Panc1 (cell line): ENCODE results near the gene KMO. TPM values are rescaled to one million over a fixed set of nuclear protein-coding genes. Genes with fewer than 3 reads are reported as not detected.

Experiments used
- ATAC-seq: fragments of 200-7000 bp; cut with Tn5 transposase; 2 replicates; pipeline ENCODE4 v1.9.1; 2020; ENCODE audit warnings: mild to moderate bottlenecking, moderate library complexity
- BruUV-seq: library from RNA; stranded (reverse); fragments of 400-500 nt; replicated peaks from 2 replicates; lab custom pipeline; 2021; lab: Mats Ljungman, UMichigan
- CTCF ChIA-PET: fragments of 300-600 bp; sonication (Branson Sonifier 250); formaldehyde crosslinking; loops from one replicate; lab custom pipeline; 2022; ENCODE audit warnings: antibody characterized with exemption; lab: Charles Lee
- POLR2A ChIA-PET: fragments of 300-600 bp; sonication (Branson Sonifier 250); formaldehyde crosslinking; loops from one replicate; lab custom pipeline; 2022; ENCODE audit warnings: antibody characterized with exemption; lab: Charles Lee
- DNase-seq: peaks from one replicate; pipeline ENCODE4 v3.0.0-alpha.2; 2010; ENCODE audit warnings: low read depth, low spot score
- H3K27ac ChIP-seq: 2 replicates; pipeline ENCODE4 v1.5.1; 2011; ENCODE audit warnings: mild to moderate bottlenecking, low read length, inconsistent platforms
- H3K27me3 ChIP-seq: fragments of 200-500 bp; sonication (Bioruptor generic); 2 replicates; pipeline ENCODE4 v1.6.0; 2014; ENCODE audit warnings: low read length, inconsistent platforms; ENCODE audit not compliant: control insufficient read depth, insufficient read depth
- H3K36me3 ChIP-seq: fragments of 200-500 bp; sonication (Bioruptor generic); 2 replicates; pipeline ENCODE4 v1.5.1; 2014; ENCODE audit warnings: inconsistent platforms, mild to moderate bottlenecking, low read length, moderate library complexity; ENCODE audit not compliant: control insufficient read depth, insufficient read depth
- H3K4me1 ChIP-seq: 2 replicates; pipeline ENCODE4 v1.5.1; 2011; ENCODE audit warnings: inconsistent platforms, mild to moderate bottlenecking, low read length, moderate library complexity; ENCODE audit not compliant: control insufficient read depth, insufficient read depth
- H3K4me3 ChIP-seq, 2 experiments: 2 replicates each; pipeline ENCODE4 v1.5.1; 2011 to 2012; ENCODE audit warnings: low read depth in 2 of 2, low read length in 2 of 2, mild to moderate bottlenecking in 2 of 2, inconsistent platforms in 1 of 2, moderate library complexity in 1 of 2
- H3K9me3 ChIP-seq: fragments of 200-500 bp; sonication (Bioruptor generic); 2 replicates; pipeline ENCODE4 v1.5.1; 2014; ENCODE audit warnings: low read depth, mild to moderate bottlenecking, inconsistent platforms, low read length, moderate library complexity; ENCODE audit not compliant: control insufficient read depth, insufficient read depth
- CTCF ChIP-seq: fragments of 450-650 bp; IDR thresholded peaks from 2 replicates; pipeline ENCODE4 v1.5.1; 2017; ENCODE audit warnings: mild to moderate bottlenecking
- POLR2AphosphoS5 ChIP-seq: IDR thresholded peaks from 2 replicates; pipeline ENCODE4 v1.6.1; 2012; ENCODE audit warnings: mild to moderate bottlenecking, low read depth, low read length, moderate library complexity
- SIN3A ChIP-seq: IDR thresholded peaks from 2 replicates; pipeline ENCODE4 v1.6.1; 2012; ENCODE audit warnings: low read depth, mild to moderate bottlenecking, low read length, moderate library complexity, borderline replicate concordance; ENCODE audit not compliant: insufficient read depth
- TCF7L2 ChIP-seq: IDR thresholded peaks from 2 replicates; pipeline ENCODE4 v1.6.1; 2011; ENCODE audit warnings: mild to moderate bottlenecking, low read depth, low read length, inconsistent platforms
- in situ Hi-C: cut with HindIII; loops from 2 replicates; pipeline ENCODE4 v1.10.0; 2016; ENCODE audit warnings: low sequenced_read_pairs, low pct_unique_long_range_greater_than_20kb
- intact Hi-C: fragments of 100-400 bp; cut with micrococcal nuclease; formaldehyde crosslinking; loops from one replicate; pipeline ENCODE4 v1.10.0; 2022; ENCODE audit not compliant: unreplicated experiment
- total RNA-seq: library from RNA; stranded (reverse); gene quantifications from one replicate; pipeline ENCODE4 v1.2.1, GENCODE V29; 2021; ENCODE audit not compliant: unreplicated experiment
- TF ChIP-seq, protein P1 (sequence below), 2 experiments: IDR thresholded peaks; 2 replicates each; pipeline ENCODE4 v1.6.1; 2011 to 2012; ENCODE audit warnings: low read depth in 2 of 2, control low read depth in 1 of 2, low read length in 1 of 2, mild to moderate bottlenecking in 1 of 2, moderate library complexity in 1 of 2; ENCODE audit not compliant: insufficient read depth in 1 of 2

KMO gene
- total RNA-seq, 1 experiment from 2014 or later: 1.8 TPM

DNA sequence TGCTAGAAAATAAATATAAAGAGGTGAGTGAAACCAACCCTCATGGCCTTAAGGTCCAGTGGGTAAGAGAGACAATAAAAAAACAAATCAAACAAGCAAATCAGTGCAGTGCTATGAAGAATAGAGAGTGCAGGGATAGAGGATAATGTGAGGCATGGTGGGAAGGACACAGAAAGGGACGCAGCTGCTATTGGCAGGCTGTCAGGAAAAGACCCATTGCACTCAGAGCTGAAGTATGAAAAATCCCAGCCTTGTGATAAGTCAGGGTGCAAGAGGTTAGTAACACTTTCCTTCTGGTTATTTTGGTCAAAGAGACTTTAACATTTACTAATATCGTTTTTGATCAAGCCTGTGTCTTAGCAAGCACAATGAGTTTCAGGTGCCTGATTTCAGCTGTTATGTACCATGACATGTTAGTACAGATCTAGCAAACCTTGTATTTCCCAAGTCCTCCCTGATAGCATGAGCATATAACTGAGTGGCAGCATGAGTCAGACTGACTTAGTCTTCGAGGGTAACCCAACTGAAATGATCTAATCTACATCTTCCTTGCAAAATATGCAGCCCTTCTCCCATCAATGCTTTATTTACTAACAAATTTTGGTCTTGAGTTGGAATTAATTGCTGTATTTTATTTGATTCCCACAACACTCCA, 76.3 kb downstream of the KMO start:
- Histone ChIP-seq H3K27ac (peak overlapping the region; percentile 93), H3K27me3 (no peaks in the 10 kb centered on the region), H3K9me3 (no peaks in the 10 kb centered on the region), H3K4me1 (peaks cover 54% of the 10 kb centered on the region), H3K36me3 (no peaks in the 10 kb centered on the region), H3K4me3 (no peak overlapping the region)
- ATAC-seq: peak; percentile 32; the same call in 1 of the 2 replicates
- in situ Hi-C loops: no loop called here
- DNase-seq: no peak
- TF ChIP-seq, protein P1, sequence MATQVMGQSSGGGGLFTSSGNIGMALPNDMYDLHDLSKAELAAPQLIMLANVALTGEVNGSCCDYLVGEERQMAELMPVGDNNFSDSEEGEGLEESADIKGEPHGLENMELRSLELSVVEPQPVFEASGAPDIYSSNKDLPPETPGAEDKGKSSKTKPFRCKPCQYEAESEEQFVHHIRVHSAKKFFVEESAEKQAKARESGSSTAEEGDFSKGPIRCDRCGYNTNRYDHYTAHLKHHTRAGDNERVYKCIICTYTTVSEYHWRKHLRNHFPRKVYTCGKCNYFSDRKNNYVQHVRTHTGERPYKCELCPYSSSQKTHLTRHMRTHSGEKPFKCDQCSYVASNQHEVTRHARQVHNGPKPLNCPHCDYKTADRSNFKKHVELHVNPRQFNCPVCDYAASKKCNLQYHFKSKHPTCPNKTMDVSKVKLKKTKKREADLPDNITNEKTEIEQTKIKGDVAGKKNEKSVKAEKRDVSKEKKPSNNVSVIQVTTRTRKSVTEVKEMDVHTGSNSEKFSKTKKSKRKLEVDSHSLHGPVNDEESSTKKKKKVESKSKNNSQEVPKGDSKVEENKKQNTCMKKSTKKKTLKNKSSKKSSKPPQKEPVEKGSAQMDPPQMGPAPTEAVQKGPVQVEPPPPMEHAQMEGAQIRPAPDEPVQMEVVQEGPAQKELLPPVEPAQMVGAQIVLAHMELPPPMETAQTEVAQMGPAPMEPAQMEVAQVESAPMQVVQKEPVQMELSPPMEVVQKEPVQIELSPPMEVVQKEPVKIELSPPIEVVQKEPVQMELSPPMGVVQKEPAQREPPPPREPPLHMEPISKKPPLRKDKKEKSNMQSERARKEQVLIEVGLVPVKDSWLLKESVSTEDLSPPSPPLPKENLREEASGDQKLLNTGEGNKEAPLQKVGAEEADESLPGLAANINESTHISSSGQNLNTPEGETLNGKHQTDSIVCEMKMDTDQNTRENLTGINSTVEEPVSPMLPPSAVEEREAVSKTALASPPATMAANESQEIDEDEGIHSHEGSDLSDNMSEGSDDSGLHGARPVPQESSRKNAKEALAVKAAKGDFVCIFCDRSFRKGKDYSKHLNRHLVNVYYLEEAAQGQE (IDR thresholded peaks at IDR 0.05; ENCODE audit: insufficient read depth in 1 of 2, low read depth in 2 of 2, low read length in 1 of 2): no peak
- TF ChIP-seq CTCF (no peak), TCF7L2 (no peak), SIN3A (no peak)
- no TSS peak for BruUV-seq
- ChIA-PET CTCF (no interaction called here), POLR2A (no interaction called here)
- intact Hi-C loops: no loop called here

DNA sequence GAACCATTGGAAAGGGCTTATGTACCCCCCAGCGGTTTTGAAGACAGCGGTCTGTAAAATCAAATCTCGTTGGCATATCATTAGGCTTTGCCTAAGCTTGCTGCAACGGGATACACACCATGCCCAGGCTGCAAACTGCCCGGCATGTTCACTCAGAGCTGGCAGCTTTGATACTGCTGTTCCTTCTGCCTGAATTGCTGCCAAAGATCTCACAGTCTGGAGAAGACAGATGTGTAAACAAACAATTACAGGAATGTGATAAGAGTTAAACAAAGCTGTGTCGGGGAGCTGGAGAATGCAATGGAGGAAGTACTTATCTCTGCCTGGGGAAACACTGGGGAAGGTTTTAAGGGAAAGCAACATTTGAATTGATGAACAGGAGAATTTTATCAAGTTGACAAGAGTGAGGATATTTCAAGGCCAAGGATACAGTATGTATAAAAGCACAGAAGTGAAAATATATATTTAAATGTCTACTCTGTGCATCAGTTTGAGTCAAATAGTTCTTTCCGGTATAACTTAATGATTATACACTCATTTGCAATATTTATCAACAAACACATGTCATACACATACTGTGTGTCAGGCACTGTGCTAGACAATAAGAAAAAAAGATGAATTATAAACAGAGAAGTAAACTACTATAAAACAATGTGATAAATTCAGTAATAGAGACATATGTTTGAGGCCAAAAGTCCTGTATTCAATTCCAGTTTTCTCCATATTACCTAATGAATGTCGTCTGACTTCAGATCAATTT, 78.1 kb downstream of the KMO start:
- in situ Hi-C loops: loop anchor here (10.0 kb wide), 1 partner anchor 85 kb away; no protein-coding TSS in a partner anchor
- DNase-seq: no peak
- Histone ChIP-seq H3K27ac (peak overlapping the region; percentile 93), H3K27me3 (no peaks in the 10 kb centered on the region), H3K36me3 (no peaks in the 10 kb centered on the region), H3K9me3 (no peaks in the 10 kb centered on the region), H3K4me3 (no peak overlapping the region), H3K4me1 (peaks cover 60% of the 10 kb centered on the region)
- ChIA-PET POLR2A (no interaction called here), CTCF (interaction anchor here (0.6 to 1.1 kb wide), 2 partner anchors 331 to 376 kb away, joined by 4 to 7 read pairs; no protein-coding TSS in a partner anchor)
- peak; percentile 59 for ATAC-seq
- BruUV-seq: no TSS peak
- TF ChIP-seq TCF7L2: peak; percentile 72
- TF ChIP-seq, protein P1 (IDR thresholded peaks at IDR 0.05; ENCODE audit: insufficient read depth in 1 of 2, low read depth in 2 of 2, low read length in 1 of 2): no peak
- TF ChIP-seq CTCF: no peak
- no peak for TF ChIP-seq SIN3A
- peak; percentile 76 for TF ChIP-seq POLR2AphosphoS5
- intact Hi-C loops: loop anchor here (2.0 kb wide), 1 partner anchor 79 kb away; no protein-coding TSS in a partner anchor
